Suppressor macrophage treated with lipopolysaccharide for 4 hours (primary cell): ENCODE measurements around the gene GLOD4.

Source experiments
- DNase-seq: peaks from one replicate; pipeline ENCODE4 v3.0.0-alpha.2; 2020

Gene GLOD4

GRCh38 chr17:733743-734142 lies 48.3 kb downstream of the GLOD4 start:
- DNase-seq: no peak

DNA sequence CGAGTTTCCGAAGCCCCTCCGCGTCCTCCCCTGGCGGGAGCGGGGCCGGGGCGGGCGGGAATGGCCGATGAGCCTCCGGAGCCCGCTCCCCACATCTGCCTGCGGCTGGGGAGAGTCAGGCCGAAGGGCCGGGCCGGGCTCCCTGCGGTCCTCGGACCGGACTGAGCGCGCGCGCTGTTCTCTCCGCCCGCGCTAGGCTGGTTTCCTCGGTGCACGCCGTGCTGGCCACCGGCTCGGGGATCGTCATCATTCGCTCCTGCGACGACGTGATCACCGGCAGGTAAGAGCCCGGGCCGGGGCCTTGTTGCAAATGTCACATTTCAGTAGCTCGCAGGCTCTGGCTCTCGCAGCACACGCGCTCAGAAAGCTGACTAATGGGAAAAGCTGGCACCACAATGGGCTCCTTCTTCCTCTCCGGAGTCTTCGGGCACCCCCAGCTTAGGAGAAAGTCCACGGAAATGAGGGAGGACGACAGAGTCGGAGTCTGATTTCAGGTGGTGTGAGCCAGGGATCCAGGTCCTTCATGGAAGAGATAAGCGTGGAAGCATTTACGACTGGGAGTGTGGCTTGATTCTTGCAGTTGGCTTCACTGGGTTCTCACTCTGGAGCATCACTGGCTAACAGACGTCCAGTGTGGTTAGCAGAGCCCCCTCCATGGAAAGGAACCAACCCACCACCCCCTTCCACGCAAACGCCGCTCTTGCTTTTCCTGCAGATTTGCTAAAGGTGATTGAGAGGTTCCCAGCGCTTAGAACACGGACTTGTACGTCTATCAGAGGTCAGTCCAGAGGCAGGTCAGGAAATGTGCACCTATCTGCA lies 49.0 kb downstream of the GLOD4 start:
- peak; percentile 31 for DNase-seq

- peak; percentile 43 for DNase-seq
Measured at GRCh38 chr17:732067-732901, 49.8 kb downstream of the GLOD4 start, which contains the start of gene TLCD3A. Gene TLCD3A, plus strand, starts transcription at chr17:732596. Its CDS starts 52 bp downstream, at chr17:732648.

DNA sequence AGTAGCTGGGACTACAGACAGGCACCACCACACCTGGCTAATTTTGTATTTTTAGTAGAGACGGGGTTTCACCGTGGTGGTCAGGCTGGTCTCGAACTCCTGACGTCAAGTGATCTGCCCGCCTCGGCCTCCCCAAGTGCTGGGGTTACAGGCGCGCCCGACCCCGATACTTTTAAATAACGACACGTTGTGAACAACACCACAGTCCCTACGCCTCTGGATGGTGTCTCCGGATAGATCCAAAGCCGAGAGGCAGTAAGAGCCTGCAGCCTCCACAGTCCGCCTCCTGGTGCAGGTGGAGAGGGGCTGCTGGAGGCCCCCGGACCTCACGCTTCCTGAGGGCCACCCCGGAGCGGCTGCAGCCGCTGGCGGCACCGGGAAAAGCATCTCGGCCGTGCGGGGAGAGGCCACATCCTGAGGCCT lies 50.4 kb downstream of the GLOD4 start:
- no peak for DNase-seq

GRCh38 chr17:728911-729310 lies 53.2 kb downstream of the GLOD4 start:
- DNase-seq: no peak

GRCh38 chr17:726271-726919 lies 55.7 kb downstream of the GLOD4 start:
- no peak for DNase-seq

DNA sequence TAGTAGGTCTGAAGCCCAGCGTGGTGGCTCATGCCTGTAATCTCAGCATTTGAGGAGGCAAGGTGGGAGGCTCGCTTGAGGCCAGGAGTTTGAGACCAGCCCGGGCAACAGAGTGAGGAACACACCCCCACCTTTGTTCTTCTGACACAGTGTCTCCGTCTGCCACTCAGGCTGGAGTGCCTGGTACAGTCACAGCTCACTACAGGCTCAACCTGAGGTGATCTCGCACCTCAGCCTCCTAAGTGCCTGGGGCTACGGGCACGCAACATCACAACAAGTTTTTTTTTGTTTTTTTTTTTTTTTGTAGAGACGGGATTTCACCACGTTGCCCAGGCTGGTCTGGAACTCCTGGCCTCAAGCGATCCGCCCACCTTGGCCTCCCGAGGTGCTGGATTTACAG lies 56.3 kb downstream of the GLOD4 start:
- DNase-seq: no peak

GRCh38 chr17:725084-725483 lies 57.0 kb downstream of the GLOD4 start:
- DNase-seq: no peak

GRCh38 chr17:721540-721937 lies 60.5 kb downstream of the GLOD4 start:
- DNase-seq: no peak

GRCh38 chr17:720706-721539 lies 61.2 kb downstream of the GLOD4 start:
- DNase-seq: no peak

DNA sequence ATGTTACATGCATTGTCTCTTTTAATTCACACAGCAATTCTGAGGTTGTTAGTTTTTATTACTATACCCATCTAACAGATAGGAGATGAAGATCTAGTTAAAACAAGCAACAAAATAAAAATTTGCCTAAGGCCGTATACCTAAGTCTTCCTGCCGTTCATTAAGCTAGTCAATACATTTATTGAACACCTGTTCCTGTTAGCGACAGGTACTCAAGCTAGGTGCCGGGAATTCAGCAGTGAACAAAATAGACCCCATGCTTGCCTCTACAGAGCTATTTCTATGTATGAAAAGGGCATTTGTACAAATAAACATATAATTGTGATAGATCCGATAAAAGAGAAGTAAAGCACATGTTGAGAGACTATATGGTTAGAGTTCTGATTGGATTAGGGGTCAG lies 64.0 kb downstream of the GLOD4 start:
- no peak for DNase-seq
